Activated CD4-positive, alpha-beta memory T cell treated with anti-CD3 and anti-CD28 coated beads for 36 hours (primary cell): ENCODE measurements around the gene LURAP1L. TPM values are rescaled to one million over a fixed set of nuclear protein-coding genes. Genes with fewer than 3 reads are reported as not detected.

Experiments
- CTCF ChIA-PET: fragments of 350-600 bp; sonication (Branson Sonifier 250); formaldehyde crosslinking; loops from one replicate; lab custom pipeline; 2021; ENCODE audit warnings: antibody characterized with exemption, inconsistent platforms; lab: Charles Lee
- POLR2A ChIA-PET: fragments of 350-600 bp; sonication (Branson Sonifier 250); formaldehyde crosslinking; loops from one replicate; lab custom pipeline; 2021; ENCODE audit warnings: antibody characterized with exemption; lab: Charles Lee
- DNase-seq: peaks from one replicate; pipeline ENCODE4 v3.0.0-alpha.2; 2020
- H3K27ac Mint-ChIP-seq: one replicate; pipeline ENCODE4 v1.8.0; 2021; ENCODE audit warnings: mixed read lengths
- H3K27me3 Mint-ChIP-seq: one replicate; pipeline ENCODE4 v1.8.0; 2021; ENCODE audit warnings: mixed read lengths
- H3K36me3 Mint-ChIP-seq: one replicate; pipeline ENCODE4 v1.8.0; 2021; ENCODE audit warnings: mixed read lengths
- H3K4me1 Mint-ChIP-seq: one replicate; pipeline ENCODE4 v1.8.0; 2021; ENCODE audit warnings: low read depth, mixed read lengths
- H3K4me3 Mint-ChIP-seq: one replicate; pipeline ENCODE4 v1.8.0; 2021; ENCODE audit warnings: mild to moderate bottlenecking, mixed read lengths
- H3K9me3 Mint-ChIP-seq: one replicate; pipeline ENCODE4 v1.8.0; 2021; ENCODE audit warnings: mixed read lengths
- intact Hi-C: fragments of 100-400 bp; cut with micrococcal nuclease; formaldehyde crosslinking; loops from one replicate; pipeline ENCODE4 v1.15.1; 2023
- total RNA-seq, 2 experiments: library from RNA; stranded (reverse); gene quantifications; one replicate each; pipeline ENCODE4 v1.2.3, GENCODE V29; 2021

Gene LURAP1L
- total RNA-seq, 2 experiments from 2014 or later: not detected

DNA sequence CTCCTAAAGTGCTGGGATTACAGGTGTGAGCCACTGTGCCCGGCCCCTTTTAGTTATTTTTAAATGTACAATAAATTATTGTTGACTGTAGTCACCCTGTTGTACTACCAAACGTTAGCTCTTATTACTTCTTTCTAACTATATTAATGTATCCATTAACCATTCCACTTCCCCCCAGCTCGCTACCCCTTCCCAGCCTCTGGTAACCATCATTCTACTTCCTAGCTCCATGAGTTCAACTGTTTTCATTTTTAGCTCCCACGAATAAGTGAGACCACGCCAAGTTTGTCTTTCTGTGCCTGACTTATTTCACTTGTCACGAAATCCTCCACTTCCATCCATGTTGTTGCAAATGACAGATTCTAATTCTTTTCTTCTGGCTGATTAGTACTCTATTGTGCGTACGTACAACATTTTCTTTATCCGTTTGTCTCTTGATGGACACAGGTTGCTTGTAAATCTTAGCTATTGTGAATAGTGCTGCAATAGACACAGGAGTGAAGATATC lies 6.5 kb downstream of the LURAP1L start:
- Mint-ChIP-seq H3K9me3 (peaks cover 21% of the 10 kb centered on the region), H3K4me3 (no peak overlapping the region), H3K27me3 (peaks cover 5% of the 10 kb centered on the region), H3K4me1 (no peaks in the 10 kb centered on the region), H3K36me3 (no peaks in the 10 kb centered on the region), H3K27ac (no peak overlapping the region)
- intact Hi-C loops: no loop called here
- CTCF ChIA-PET: no interaction called here
- POLR2A ChIA-PET: no interaction called here
- DNase-seq: no peak

DNA sequence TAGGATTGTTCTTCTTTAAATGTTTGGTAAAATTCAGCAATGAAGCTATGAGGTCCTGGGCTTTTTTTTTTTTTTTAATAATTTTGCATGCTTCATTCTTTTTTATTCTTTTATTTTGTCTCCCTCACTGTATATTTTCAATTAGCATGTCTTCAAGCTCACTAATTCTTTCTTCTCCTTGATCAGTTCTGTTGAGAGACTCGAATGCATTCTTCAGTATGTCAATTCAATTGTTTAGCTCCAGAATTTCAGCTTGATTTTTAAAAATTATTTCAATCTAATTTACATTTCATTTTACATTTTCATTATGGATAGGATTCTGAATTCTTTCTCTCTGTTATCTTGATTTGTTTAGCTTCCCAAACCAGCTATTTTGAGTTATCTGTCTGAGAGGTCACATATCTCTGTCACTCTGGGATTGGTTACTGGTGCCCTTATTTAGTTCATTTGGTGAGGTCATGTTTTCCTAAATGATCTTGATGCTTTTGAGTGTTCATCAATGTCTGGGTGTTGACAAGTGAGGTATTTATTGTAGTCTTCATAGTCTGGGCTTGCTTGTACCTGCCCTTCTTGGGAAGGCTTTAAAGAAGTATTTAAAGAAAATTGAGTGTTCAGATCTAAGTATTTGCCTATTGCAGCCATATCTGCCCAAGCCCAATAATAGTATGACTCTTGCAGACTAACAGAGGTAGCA lies 9.1 kb downstream of the LURAP1L start:
- Mint-ChIP-seq H3K27me3 (no peaks in the 10 kb centered on the region), H3K27ac (no peak overlapping the region), H3K4me3 (no peak overlapping the region), H3K36me3 (no peaks in the 10 kb centered on the region), H3K9me3 (peaks cover 21% of the 10 kb centered on the region), H3K4me1 (no peaks in the 10 kb centered on the region)
- no peak for DNase-seq
- intact Hi-C loops: no loop called here
- ChIA-PET CTCF (no interaction called here), POLR2A (no interaction called here)

DNA sequence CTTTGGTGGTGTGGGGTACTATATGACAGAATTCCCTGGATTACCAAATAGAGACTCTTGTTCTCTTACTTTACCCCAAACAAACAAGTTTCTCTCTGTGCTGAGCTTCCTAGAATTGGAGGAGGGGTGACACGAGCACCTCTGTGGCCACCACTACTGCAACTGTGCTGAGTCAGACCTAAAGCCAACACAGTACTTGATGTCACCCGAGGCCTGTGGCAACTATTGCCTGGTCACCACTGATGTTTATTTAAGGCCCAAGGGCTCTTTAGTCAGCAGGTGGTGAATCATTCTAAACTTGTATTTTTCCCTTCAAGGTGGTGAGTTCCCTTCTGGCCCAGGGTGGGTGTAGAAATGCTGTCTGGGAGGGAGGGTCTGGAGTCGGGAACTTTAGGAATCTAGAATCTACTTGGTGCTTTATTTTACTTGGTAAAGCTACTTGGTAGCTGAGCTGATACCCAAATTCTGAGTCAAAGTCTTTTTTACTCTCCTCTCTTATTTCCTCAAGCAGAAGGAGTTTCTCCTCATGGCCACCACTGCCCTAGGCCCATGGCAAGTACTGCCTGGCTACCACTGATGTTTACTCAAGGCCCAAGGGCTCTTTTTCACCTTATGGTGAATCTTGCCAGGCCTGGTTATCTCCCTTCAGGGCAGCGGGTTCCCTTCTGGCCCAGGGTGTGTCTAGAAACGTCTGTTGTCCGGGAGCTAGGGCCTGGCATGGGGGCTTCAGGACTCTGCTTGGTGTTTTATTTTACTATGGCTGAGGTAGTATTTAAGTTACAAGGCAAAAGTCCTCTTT lies 9.8 kb downstream of the LURAP1L start:
- POLR2A ChIA-PET: no interaction called here
- peaks cover 21% of the 10 kb centered on the region for H3K9me3 Mint-ChIP-seq
- intact Hi-C loops: no loop called here
- CTCF ChIA-PET: no interaction called here
- DNase-seq: no peak
- no peak overlapping the region for H3K4me3 Mint-ChIP-seq
- H3K4me1 Mint-ChIP-seq: no peaks in the 10 kb centered on the region
- no peaks in the 10 kb centered on the region for H3K36me3 Mint-ChIP-seq
- H3K27ac Mint-ChIP-seq: no peak overlapping the region
- H3K27me3 Mint-ChIP-seq: no peaks in the 10 kb centered on the region

DNA sequence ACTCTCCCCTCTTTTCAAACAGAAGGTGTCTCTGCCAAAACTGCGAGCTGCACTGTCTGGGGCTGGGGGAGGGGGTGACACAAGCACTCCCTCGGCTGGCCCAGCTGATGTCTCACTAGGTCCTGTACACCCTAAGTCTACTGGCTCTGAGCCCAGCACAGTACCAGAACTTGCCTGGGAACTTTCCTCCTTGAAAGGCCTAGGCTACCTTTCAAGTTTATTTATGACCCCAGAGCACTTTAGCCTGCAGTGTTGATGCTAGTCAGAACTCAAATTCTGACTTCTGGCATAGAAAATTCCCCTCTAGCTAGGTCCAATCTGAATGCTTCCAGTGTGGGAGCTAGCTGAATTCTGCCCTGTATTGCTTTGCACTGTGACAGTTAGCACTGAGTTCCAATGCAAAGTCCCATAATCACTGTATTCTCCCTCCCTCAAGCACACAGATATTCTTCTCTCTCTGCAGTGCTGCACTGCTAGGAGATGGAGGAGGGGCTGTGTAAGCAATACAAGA lies 10.5 kb downstream of the LURAP1L start:
- Mint-ChIP-seq H3K9me3 (peaks cover 18% of the 10 kb centered on the region), H3K4me1 (no peaks in the 10 kb centered on the region), H3K4me3 (no peak overlapping the region), H3K36me3 (no peaks in the 10 kb centered on the region), H3K27ac (no peak overlapping the region), H3K27me3 (no peaks in the 10 kb centered on the region)
- ChIA-PET CTCF (no interaction called here), POLR2A (no interaction called here)
- no peak for DNase-seq
- intact Hi-C loops: no loop called here

DNA sequence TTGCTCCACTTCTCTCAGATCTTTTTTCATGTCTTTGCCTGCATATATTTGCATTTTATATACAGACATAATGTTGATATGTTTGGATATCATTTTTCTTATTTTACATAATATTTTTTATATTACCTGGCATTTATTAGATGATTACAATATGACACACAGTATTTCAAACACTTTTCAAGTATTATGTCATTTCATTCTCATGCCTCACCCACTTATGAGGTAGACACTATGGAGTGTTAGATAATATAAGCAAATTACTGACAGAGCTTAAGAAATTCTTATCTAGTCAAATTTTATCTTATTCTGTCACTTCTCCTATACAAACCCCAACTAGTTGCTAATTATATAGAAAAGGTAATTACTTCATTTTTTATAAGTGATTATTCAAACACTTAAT lies 11.1 kb downstream of the LURAP1L start:
- no peak for DNase-seq

DNA sequence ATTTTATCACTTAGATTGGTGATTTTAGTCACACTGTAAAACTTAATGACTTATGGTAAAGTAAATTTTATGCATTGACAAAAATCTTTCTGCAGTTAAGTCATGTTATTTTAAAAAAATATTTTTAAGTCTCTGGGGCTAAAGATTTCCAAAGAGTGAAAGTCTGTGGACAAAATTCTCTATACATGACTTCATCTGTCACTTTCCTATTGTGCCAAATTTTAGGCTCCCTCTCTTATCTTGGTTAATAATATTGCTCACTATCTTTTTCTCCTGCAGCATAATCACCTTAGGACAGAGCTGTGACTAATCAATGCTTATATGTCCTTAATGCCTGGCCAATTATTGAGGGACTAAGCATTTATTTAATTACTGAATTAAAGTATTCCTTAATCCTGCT lies 15.2 kb downstream of the LURAP1L start:
- H3K9me3 Mint-ChIP-seq: peaks cover 6% of the 10 kb centered on the region
- H3K4me1 Mint-ChIP-seq: no peaks in the 10 kb centered on the region
- no peaks in the 10 kb centered on the region for H3K27me3 Mint-ChIP-seq
- ChIA-PET POLR2A (no interaction called here), CTCF (no interaction called here)
- intact Hi-C loops: no loop called here
- no peak for DNase-seq
- no peaks in the 10 kb centered on the region for H3K36me3 Mint-ChIP-seq
- no peak overlapping the region for H3K4me3 Mint-ChIP-seq
- H3K27ac Mint-ChIP-seq: no peak overlapping the region

More for the DNA sequence above, 11.1 kb downstream of the LURAP1L start:
- intact Hi-C loops: no loop called here
- H3K4me3 Mint-ChIP-seq: no peak overlapping the region
- H3K27me3 Mint-ChIP-seq: no peaks in the 10 kb centered on the region
- H3K4me1 Mint-ChIP-seq: no peaks in the 10 kb centered on the region
- peaks cover 18% of the 10 kb centered on the region for H3K9me3 Mint-ChIP-seq
- CTCF ChIA-PET: no interaction called here
- no peaks in the 10 kb centered on the region for H3K36me3 Mint-ChIP-seq
- POLR2A ChIA-PET: no interaction called here
- no peak overlapping the region for H3K27ac Mint-ChIP-seq

DNA sequence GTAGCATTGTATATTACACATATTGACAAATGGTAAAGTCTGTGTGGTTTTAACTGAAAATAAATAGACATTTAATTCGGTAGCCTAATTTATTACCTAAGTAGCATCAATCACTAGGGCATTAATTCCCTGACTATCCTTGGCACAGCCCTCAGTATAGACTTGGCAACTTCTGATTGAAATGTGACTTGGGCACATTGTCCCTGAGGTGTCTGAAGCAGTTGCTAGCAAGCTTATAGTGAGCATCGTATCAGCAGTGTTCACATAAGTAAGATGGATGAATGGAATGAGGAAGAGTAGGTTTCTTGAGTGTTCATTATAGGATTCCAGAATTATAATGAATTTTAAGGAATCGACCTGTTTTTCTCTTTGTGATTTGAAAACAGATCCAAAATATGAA lies 16.1 kb downstream of the LURAP1L start:
- no peak for DNase-seq
- H3K36me3 Mint-ChIP-seq: no peaks in the 10 kb centered on the region
- ChIA-PET POLR2A (no interaction called here), CTCF (no interaction called here)
- no peak overlapping the region for H3K4me3 Mint-ChIP-seq
- H3K27ac Mint-ChIP-seq: no peak overlapping the region
- peaks cover 4% of the 10 kb centered on the region for H3K9me3 Mint-ChIP-seq
- no peaks in the 10 kb centered on the region for H3K4me1 Mint-ChIP-seq
- H3K27me3 Mint-ChIP-seq: no peaks in the 10 kb centered on the region
- intact Hi-C loops: no loop called here

DNA sequence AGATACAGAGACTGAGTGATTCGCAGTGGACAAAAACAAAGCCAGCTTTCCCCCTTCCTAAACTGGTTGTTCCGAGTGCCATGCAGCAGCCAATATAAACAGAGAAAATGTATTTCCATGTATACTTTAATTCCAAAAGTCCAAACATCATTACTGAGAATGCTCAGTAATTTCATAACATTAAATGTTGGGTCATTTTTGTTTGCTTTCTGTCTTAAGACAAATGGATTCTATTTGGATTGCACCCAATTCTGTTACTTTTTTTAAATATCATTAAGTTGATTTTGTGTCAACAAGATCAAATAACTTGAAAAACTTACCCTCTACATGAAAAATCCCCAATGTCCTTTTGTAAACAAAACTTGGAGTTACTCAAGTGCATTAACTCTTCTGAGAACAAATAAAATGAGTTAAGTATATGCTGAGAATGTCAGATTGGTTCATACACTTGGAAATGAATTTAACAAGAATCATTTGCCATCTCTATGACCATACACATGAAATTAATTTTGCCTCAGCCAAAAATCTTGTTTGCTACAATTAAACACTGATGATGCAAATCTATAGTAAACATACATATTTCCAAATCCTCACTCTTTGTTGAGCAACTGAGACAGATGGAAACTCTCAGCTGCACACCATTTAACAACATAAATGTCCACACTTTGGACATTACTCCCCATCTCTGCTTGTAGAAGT lies 19.4 kb downstream of the LURAP1L start:
- Mint-ChIP-seq H3K27ac (no peak overlapping the region), H3K4me3 (no peak overlapping the region), H3K4me1 (no peaks in the 10 kb centered on the region), H3K27me3 (no peaks in the 10 kb centered on the region), H3K36me3 (no peaks in the 10 kb centered on the region), H3K9me3 (peaks cover 8% of the 10 kb centered on the region)
- intact Hi-C loops: no loop called here
- ChIA-PET CTCF (no interaction called here), POLR2A (no interaction called here)
- DNase-seq: no peak

DNA sequence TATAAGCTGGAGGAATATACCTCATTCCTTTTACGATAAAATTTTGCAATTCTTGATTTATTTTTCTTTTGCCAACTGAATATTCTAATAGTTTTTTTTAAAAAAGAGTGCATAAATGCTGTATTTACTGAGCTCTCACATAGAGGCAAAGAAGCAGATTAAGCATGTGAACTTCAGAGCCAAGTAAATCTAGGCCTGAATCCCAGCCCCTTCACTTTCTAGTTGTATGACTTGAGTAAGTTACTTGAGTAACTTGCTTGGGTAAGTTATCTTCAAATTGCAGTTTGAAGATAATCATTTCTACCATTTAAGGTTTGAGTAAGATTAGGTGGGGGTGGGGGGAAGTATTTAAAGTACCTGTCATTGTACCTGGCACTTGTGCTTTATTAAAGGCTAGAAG lies 21.8 kb downstream of the LURAP1L start:
- H3K4me1 Mint-ChIP-seq: no peaks in the 10 kb centered on the region
- DNase-seq: no peak
- H3K27ac Mint-ChIP-seq: no peak overlapping the region
- ChIA-PET POLR2A (no interaction called here), CTCF (interaction anchor here (1.2 kb wide), 1 partner anchor 9 kb away, joined by 3 read pairs; no protein-coding TSS in a partner anchor)
- H3K27me3 Mint-ChIP-seq: no peaks in the 10 kb centered on the region
- no peak overlapping the region for H3K4me3 Mint-ChIP-seq
- no peaks in the 10 kb centered on the region for H3K36me3 Mint-ChIP-seq
- intact Hi-C loops: no loop called here
- H3K9me3 Mint-ChIP-seq: peaks cover 8% of the 10 kb centered on the region

DNA sequence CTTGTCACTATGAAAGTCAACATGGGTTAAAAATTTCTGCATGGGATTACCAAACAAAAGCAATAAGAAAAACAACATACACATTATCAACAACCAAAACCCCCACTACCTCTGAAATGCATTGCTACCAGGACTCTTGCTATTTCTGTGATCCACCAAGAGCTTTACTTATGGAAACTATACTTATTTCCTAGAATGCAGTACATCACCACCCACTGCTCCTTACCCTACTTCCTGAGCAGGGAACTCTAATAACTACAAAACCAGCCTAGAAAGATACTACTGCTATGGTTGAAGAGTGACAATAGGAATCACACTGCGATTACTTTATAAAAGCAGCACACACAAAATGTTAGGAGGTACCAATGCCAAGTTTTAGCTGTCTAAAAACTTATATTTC lies 22.2 kb downstream of the LURAP1L start:
- Mint-ChIP-seq H3K27me3 (no peaks in the 10 kb centered on the region), H3K9me3 (peaks cover 8% of the 10 kb centered on the region), H3K4me1 (no peaks in the 10 kb centered on the region), H3K4me3 (no peak overlapping the region), H3K36me3 (no peaks in the 10 kb centered on the region), H3K27ac (no peak overlapping the region)
- intact Hi-C loops: no loop called here
- POLR2A ChIA-PET: no interaction called here
- no peak for DNase-seq
- CTCF ChIA-PET: interaction anchor here (1.2 kb wide), 1 partner anchor 9 kb away, joined by 3 read pairs; no protein-coding TSS in a partner anchor

DNA sequence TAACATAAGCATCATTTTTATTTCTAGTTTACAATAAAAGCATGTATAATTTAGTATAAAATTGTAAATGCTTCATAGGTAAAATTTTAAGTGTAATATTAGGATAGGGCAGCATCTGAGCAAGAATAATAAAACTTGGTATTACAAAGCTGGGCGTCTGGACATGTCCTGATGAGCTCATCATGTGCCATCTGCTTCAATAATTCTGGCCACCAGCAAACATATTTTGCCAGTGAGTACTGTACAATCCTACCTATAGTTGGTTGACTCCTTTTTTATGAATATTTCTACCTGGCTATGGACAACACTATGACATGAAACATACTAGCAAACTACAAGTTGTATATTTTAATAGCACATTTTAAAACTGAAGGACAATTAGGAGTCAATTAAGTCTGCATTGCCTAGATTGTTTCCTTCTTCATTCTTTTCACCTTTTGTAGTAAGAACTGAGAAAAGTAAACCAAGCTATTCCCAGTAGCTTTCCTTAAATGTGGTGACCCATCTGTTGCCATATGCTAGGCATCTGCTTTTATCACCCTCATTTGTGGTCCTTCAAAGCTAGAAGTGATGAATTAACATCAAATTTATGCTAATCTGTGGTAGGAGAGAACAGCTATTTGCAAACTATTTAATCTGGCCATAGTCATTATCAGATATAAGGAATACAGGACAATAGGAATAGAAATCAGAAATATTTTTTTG lies 23.4 kb downstream of the LURAP1L start:
- DNase-seq: no peak
- H3K4me1 Mint-ChIP-seq: no peaks in the 10 kb centered on the region
- H3K36me3 Mint-ChIP-seq: no peaks in the 10 kb centered on the region
- H3K9me3 Mint-ChIP-seq: peaks cover 6% of the 10 kb centered on the region
- CTCF ChIA-PET: no interaction called here
- H3K4me3 Mint-ChIP-seq: no peak overlapping the region
- POLR2A ChIA-PET: no interaction called here
- intact Hi-C loops: no loop called here
- no peaks in the 10 kb centered on the region for H3K27me3 Mint-ChIP-seq
- no peak overlapping the region for H3K27ac Mint-ChIP-seq

DNA sequence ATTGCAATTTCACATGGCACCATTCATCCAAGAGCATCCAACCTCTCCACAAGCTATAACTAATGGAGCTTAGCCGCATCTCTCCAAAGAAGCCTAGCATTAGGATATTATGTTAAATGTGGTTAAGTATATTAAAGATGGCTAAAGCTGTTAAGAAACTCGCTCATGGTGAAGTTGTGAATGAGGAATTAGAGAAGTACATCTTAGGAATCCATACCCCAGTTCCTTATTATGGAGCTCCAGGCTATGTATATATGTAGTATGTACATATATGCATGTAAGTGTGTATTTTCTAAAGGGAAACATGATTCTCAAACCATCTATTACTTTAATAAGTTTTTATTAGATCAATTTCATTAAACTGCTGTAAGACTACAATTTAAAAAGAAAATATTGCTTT lies 26.4 kb downstream of the LURAP1L start:
- intact Hi-C loops: no loop called here
- Mint-ChIP-seq H3K27me3 (no peaks in the 10 kb centered on the region), H3K4me3 (no peak overlapping the region), H3K9me3 (peaks cover 6% of the 10 kb centered on the region), H3K4me1 (no peaks in the 10 kb centered on the region), H3K27ac (no peak overlapping the region), H3K36me3 (no peaks in the 10 kb centered on the region)
- ChIA-PET POLR2A (no interaction called here), CTCF (no interaction called here)
- DNase-seq: no peak
